ENCODE measurements around the gene TOPAZ1.

- no peak for TF ChIP-seq POLR2AphosphoS5 (IDR thresholded peaks at IDR 0.05)
- TF ChIP-seq CTCF (IDR thresholded peaks at IDR 0.05) = no peak
- TF ChIP-seq EP300 (IDR thresholded peaks at IDR 0.05) = no peak
- no peak for TF ChIP-seq POLR2A (IDR thresholded peaks at IDR 0.05)
Measured at GRCh38 chr3:44238889-44239288, 2.8 kb upstream of the TOPAZ1 start.

All from suprapubic skin (tissue), 4 donors.